GM21515 (cell line): Measurements from ENCODE around the gene DNTTIP2.
"Not testable (repeated sequence)": the region's sequence is repeated elsewhere in the genome, so short reads cannot be mapped to it uniquely, and the experiment has no call there.

Source experiments
- ATAC-seq: cut with Tn5 transposase; IDR thresholded peaks from one replicate; pipeline ENCODE4 v1.9.1; 2021; ENCODE audit not compliant: unreplicated experiment

The DNTTIP2 gene

GRCh38 chr1:93878889-93879586 is at the start of gene DNTTIP2:
TSS of gene DNTTIP2 (minus strand) at chr1:93879206. CDS start at chr1:93879148, 58 bp downstream.
- ATAC-seq, result peak; percentile 98

- no peak for ATAC-seq
Measured at GRCh38 chr1:93925206-93925605, 46.2 kb upstream of the DNTTIP2 start.

DNA sequence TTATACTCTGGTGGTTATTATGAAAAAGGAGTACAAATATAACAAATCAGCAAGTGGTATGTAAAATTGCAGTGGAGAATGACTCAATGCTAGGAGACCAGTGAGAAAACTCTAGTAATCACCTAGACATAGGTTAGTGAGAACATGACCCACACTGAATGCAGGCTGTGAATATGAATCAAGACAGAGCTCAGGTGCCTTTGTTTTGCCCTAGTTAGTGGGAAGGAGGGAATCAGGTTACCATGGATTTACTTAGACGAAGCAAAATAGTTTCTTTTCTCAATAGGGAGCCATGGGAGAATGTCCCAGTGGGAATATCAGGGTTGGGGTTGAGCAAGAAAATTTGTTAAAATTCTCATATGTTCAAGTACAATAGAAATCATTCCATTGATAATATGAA is 40.8 kb upstream of the DNTTIP2 start:
- no peak for ATAC-seq

GRCh38 chr1:93917302-93917701 is 38.3 kb upstream of the DNTTIP2 start:
- no peak for ATAC-seq

GRCh38 chr1:93910880-93911279 is 31.9 kb upstream of the DNTTIP2 start:
- ATAC-seq, result not testable (repeated sequence)

DNA sequence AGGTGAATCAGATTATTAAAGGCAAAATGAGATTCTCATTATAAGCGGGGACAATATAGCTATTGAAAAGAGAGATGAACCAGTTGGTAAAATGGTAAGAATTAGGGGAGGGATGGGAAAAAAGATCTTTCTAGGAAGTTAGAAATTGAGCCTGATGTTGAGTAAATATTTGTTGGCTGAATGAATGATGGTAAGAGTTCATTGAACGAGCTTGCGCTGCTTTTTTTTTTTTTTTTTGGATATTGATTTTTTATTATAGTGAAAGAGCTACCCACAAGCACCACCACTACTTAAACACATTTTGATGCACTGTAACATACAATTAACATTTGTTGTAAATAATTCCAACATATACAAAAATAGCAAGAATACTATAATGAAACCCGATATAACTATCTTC is 31.3 kb upstream of the DNTTIP2 start:
- no peak for ATAC-seq

DNA sequence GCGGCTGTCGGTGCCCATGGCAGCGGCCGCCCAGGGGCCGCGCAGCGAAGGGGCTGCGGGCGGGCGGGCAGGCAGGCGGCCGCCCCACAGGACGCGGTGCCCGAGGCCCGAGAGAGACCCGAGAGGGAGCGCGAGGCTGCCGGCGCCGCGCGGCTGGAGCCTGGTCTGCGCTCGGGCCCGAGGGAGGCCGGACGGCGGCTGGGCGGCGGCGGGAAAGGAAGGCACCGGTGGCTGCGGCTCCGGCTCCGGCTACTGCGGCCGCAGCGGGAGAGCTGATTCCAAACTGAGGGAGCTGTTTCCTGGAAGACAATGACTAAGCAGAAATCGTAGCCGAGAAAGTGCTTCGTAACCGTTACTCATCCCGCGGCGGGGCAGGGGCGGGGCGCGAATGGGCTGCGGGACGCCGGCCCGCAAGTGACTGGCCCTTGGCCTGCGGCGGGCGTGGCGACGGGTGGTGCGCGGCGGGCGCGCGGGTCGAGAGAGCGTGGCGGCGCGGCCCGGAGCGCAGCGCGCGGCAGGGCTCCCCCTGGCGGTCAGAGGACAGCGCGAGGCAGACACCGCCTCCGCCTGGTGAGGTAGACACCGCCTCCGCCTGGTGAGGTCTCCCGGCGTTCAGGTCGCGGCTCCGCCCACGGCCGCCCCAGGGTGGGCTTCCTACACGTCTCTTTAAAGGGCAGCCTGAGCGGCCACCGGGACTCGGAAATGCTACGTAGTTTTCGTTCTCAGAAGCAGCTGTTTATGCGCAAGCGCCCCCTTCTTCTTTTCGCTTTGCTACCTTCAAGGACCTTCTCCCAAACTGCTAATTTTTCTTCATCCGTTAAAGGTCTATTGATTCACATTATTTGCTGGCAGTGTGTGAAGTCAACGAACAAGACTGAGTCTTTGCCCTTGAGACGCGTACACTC is 30.4 kb upstream of the DNTTIP2 start, which contains the start of gene GCLM:
Gene GCLM, minus strand, starts transcription at position 285 of the 905 bp plus-strand sequence. Its CDS starts 267 bp downstream, at position 18.
- ATAC-seq, result peak; percentile 97

DNA sequence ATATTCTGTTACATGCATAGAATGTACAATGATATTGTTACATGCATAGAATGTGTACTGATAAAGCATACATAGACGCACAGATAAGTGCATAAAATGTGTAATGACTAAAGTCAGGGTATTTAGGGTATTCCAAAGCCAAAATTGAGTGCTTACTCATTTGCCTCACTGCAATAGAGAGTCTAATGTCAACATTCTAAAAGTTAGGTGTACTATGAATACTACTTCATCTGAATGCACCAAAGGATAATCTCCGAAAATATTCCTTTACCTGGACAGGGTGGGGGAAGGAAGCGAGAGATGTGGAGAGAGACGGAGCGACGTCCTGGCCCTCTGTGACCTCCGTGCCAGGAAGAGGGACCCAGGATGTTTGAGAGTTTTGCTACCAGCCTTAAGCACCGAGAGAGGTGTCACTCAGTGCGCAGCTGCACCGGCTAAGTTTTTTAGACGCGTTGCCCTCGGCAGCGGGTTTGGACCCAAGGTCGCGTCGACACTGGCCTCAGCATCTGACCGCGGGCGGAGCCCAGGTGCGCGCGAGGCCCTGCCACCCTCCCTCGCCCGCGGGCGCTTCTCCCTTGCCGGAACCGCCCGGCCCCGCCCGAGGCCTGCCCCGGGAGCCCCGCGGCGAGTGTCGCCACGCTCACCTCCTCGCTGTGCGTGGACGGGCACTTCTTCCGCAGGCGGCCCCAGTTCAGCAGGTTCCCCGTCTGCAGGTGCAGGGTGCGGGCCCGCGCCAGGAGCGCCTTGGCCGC is 29.6 kb upstream of the DNTTIP2 start:
- ATAC-seq, result peak; percentile 36

GRCh38 chr1:93907718-93908117 is 28.7 kb upstream of the DNTTIP2 start:
- no peak for ATAC-seq

GRCh38 chr1:93906480-93906879 is 27.5 kb upstream of the DNTTIP2 start:
- ATAC-seq, result no peak

- no peak for ATAC-seq
Measured at GRCh38 chr1:93905734-93906133, 26.7 kb upstream of the DNTTIP2 start.

DNA sequence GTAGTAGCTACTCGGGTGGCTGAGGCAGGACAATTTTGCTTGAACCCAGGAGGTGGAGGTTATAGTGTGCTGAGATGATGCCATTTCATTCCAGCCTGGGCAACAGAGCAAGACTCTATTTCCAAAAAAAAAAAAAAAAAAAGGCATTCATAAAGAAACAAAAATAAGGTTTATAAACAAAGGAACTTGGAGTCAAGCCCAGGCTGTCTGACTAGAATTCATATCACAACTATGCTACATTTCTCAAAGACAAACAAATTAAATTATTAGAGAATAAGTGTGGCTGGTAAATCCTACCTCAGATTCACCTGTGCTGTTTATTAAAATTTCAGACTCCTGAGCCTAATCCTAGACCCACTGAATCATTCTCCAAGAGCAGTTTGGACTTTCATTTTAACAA is 26.0 kb upstream of the DNTTIP2 start:
- ATAC-seq, result no peak

DNA sequence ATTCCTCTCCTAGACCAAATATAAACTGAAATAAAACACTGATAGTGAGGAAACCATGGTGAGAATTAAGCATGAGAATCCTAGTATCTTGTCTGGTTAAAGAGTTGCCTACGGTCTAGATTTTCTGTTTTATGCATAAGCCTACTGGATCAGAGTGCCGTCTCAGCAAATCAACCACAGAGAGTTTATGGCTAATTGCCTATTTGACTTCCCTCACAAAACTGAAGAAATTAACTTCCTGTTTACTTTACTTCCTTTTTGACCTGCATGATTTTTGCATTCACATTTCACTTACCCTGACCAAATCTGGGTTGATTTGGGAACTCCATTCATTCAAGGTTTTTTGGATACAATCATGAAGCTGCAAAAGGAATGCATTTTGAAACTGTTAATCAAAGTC is 25.2 kb upstream of the DNTTIP2 start:
- ATAC-seq, result no peak

DNA sequence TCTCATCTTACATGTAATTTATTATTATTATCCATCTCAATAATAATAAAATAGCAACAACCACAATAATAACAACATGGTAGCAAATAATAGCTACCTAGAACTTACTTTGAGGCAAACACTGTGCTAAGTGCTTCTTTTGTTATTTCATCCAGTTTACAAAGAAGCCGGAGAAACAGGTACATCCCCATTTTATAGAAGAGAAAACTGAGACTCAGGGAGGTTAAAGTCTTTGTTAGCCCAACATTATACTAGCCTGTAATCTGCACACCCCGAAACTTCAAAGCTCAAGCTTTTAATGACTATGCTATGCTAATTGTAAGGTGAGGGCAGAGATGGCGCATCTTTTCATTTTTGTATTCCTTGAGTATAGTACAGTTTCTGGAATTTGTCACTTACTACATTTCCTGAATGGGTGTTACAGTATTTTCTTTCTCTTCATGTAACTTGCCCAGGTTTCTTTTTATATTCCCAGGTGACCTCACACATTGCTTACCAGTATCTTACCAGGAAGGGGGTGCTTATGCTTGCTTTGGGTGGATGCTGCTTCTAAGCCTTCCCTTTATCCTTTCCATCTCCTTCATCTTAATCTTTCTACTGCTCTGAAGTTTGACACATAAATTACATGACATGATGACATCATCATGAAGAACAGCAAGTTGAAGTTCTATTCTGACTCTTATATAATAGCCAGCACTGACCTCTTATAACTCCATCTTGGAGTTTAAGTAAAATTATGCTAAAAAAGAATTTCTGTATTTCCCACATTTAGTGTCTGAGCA is 21.9 kb upstream of the DNTTIP2 start:
- ATAC-seq, result no peak

DNA sequence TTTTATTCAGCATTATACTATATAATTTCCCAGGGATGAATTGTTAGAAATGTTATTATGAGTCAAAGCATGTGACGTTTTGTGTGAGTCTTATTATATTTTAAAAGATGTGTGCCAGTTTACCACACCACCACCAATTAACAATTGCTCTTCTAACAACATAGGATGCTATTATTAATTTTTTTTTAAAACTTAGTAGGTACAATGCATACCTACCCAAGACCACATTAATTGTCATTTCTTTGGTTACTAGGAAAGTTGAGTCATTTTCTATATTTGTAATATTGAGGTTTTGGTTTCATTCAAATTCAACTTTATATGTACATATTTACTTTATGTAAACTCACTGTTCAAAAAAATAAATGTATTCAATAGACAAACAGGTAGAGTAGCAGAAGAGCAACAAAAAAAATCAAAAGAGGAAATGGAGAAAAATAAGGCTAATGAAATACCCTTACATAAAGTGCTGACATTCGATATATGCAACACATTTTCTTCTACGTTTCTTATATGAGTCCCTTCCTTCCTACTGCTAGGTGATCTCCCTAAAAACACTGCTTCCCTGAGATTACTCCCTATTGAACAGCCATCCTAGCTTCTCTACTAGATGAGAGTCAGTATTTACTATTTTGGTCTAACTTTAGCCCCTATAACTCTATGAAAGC is 20.7 kb upstream of the DNTTIP2 start:
- ATAC-seq, result no peak

GRCh38 chr1:93888900-93889299 is 9.9 kb upstream of the DNTTIP2 start:
- ATAC-seq, result no peak

DNA sequence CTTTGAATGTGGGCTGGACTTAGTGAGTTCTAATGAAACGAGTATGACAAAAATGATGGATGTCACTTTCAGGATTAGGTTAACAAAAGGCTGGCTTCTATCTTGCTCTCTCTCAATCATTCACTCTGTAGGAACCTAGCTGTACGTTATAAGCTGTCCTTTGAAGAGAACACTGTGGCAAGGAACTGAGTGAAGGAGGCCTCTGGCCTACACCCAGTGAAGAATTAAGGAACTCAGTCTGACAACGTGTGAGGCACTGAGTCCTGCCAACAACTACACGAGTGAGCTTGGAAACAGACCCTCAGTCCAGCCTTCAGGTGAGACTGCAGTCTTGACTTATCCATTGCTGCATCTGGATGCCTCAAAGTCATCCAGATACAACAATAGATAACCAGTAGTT is 3.3 kb upstream of the DNTTIP2 start:
- ATAC-seq, result no peak

DNA sequence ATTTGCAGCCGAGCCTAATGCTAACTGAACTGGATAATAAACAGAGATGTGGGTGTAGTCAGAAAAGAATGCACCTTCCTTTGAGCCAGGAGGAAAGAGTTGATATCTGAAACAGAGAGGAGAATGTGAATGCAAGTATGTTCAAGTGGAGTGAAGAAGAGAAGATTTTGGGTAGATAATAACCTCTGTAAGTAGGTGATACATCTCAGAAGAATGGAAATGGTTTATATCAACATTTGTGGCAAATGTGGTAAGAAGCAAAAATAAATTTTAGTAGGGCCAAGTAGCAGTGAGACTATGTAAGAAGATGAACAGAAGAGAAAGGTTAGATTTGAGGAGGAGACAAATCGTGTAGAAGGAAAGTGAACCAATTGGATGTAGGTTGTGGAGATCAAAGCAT is 1.7 kb upstream of the DNTTIP2 start:
- ATAC-seq, result no peak

GRCh38 chr1:93878501-93878888 is 511 bp downstream of the DNTTIP2 start:
- peak; percentile 45 for ATAC-seq

DNA sequence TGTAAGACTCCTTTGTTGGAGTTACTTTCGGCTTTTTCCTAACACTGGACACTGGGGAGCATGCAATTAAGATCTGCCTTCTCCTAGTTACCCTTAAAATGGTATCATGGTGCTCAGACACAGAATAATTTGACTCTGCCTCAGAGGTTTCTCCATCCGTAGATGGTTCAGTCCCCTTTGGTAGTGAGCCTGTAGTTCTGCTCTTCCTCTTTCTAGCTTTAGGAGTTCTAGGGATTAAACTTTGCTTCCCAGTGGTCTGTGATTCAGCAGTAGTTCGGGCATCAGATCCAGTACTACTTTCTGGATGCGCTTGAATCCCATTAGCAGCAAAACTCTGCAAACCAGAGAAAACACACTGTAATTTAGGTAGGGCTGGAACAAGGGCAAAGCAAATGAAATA is 1.5 kb downstream of the DNTTIP2 start:
- no peak for ATAC-seq
